GM21786 (cell line): Measurements from ENCODE around the gene CLN3.
"Not testable (repeated sequence)": the region's sequence is repeated elsewhere in the genome, so short reads cannot be mapped to it uniquely, and the experiment has no call there.

Experiments used
- ATAC-seq: cut with Tn5 transposase; IDR thresholded peaks from one replicate; pipeline ENCODE4 v1.9.1; 2021; ENCODE audit not compliant: unreplicated experiment

The CLN3 gene

DNA sequence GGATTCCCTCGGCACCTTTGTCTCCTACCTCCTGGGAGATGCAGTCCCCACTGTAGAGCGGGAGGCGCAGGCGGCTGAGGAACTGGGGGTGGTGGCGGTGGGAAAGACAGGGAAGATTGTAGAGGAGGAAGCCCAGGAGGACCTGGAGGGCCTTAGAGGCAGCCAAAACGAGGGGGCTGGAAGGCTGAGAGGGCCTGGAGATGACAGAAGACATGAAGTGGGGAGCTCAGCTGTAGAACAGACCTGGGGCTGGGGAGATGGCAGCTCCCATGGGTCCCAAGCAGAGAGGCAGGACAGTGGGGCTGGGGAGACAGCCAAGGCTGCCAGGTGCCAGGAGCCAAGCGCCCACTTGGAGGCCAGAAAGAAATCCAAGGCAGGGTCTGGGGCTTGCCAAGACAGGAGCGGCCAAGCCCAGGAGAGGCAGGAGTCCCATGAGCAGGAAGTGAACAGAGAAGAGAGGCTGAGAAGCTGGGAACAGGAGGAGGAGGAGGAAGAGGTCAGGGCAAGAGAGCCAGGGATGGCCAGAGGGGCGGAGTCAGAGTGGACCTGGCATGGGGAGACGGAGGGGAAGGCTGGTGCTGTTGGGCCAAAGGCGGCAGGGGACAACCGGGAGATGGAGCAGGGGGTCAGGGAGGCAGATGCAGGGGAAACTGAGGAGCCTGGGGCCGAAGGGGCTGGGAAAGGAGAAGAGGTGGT lies 3.4 kb upstream of the CLN3 start:
- no peak for ATAC-seq

DNA sequence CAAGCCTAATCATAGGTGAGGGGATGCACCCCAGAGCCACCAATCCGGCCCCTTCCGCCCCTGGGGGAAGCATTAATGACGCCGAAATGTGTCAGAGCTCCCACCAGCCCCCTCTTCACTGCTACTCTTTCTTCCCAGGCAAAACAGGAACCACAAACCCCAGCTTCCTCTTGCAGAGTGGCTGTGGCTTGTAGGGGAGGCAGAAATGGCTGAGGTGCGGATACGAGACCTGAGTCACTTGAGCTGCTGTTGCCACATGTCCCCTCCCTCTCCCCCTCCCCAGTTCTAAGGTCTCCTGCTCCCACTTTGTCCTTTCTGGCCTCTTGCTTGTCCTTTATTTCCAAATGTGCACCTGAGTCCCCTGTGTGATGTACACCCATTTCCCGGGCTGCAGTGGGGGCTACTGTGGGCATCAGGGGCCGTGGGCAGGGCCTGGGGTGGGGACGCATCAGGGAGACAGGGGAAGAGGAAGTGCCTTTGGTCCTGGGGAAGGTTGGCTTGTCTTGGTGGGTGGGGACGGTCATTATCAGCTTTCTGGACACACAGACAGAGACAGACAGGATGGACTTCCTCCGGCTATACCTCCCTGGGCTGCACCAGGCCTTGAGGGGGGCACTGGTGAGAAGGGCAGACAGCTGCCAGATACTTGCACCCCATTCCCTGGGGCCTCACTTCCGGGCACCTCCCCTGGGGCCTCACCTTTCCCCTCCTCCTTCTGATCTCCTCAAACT lies 2.4 kb upstream of the CLN3 start, which contains the start of gene APOBR:
Gene APOBR (plus strand): TSS at position 523 of the 731 bp plus-strand sequence. CDS start 39 bp downstream, at position 562.
- peak; percentile 36 for ATAC-seq

DNA sequence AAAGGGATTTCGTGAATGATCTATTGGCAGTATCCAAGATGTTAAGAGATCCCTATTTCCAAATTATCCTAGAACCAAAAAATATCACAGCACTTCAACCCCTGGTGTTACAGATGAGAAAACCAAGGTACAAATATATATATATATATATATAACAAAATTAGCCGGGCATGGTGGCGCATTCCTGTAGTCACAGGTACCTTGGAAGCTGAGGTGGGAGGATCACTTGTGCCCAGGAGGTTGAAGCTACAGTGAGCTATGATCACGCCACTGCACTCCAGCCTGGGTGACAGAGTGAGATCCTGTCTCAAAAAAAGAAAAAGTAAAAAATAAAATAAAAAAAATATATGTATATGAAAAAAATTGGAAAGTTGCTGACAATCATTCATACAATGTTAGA lies 637 bp upstream of the CLN3 start:
- ATAC-seq: no peak

DNA sequence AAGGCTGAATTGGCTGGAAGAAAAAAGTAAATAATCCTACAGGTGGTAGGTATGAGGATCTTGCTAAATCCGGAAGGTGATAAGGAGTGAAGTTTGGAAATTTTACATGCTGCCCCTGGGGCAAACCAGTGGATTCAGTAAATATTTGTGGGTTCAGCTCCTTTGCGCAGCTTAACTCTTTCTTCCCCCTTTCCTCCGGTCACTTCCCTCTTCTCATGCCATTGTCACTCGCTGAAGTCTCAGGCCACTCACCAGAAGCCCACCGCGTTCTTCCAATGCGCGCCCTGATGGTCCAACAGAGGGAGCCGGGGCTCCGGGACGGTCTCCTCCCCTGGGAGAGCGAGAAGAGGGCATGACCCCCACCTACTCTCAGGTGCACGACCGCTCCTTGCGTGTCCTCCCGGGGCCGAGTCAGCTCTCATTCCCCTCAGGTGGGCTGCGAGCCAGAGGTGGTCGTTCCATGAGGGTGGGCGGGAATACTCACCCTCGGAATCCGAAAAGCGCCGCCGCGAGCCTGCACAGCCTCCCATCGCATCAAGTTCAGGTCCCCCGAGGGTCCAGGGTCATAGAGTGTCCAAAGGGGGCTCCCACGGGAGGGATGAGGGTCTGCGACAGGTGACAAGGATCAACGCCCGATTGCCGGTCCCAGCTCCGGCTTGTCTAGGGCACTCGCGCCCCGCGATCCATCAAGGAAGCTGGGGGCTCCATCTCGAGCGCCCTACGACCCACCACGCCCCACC lies 474 bp downstream of the CLN3 start:
- no peak for ATAC-seq

DNA sequence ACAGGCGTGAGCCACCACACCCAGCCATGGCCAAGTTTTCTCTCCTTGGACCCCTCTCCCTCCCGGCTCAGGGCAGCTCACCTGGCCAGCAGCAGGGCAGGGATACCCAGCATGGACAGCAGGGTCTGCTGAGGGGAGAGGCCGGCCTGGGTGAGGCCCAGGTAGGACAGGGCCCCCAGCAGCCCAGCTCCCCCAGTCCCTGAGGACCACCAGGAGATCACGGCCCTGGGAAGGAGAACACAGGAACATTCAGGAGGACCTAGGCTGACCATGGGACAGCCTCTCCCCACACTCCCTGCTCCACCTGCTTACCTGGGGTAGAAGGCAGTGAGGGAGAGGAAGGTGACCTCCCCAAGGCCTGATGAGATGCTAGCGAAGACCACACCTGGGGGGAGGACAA lies 5.6 kb downstream of the CLN3 start:
- ATAC-seq: no peak

DNA sequence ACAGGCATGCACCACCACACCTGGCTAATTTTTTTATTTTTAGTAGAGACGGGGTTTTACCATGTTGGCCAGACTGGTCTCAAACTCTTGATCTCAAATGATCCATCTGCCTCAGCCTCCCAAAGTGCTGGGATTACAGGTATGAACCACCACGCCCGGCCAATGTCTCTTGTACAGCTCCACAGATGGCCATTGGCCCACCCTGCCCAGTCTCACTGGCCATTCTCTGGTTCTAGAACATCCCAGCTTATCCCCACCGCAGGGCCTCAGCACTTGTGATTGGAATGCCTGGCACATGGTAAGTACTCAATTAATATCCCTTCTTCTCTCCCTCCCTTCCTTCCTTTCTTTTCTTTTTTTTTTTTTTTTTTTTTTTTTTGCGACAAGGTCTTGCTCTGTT lies 8.5 kb downstream of the CLN3 start:
- not testable (repeated sequence) for ATAC-seq

DNA sequence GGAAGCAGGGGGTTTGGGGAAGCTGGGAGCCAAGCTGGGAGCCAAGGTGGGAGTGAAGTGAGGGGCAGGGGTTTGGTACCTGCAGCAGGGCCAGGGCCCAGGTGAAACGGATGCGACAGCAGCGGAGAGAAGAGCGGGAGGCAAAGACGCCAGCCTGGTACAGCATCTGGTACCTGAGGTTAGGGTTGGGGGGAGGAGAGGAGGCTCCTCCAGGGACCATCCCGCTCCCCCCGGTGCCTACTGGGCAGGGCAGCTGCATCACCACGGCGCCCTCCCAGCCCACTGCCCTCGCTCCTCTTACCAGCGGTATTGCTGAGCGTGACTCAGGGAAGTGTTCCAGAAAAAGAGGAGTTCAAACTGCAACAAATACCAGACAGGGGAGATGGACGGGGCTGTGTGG lies 9.8 kb downstream of the CLN3 start:
- no peak for ATAC-seq

DNA sequence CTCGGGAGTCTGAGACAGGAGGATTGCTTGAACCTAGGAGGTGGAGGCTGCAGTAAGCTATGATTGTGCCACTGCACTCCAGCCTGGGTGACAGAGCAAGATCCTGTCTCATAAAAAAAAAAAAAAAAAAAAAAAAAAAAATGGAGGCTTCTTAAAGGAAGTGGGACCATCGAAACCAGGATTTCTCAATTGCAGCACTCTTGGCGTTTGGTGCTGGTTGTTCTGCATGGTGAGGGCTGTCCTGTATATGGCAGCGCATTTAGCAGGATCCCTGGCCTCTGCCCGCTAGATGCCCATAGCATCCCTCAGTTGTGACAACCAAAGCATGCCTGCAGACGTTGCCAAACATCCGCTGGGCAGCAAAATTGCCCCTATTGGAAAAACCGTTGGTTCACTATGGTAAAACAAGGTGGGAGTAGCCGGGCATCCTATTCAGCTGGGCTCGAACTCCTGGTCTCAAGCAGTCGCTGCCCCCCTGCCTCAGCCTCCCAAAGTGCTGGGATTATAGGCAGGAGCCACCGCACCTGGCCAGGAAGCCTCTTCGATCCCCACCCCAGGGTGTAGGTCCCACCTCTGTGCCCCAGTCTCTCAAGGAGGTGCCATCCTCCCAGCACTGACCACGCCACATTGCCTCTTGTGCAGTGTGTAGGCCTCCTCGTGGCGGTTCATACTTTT lies 13.2 kb downstream of the CLN3 start:
- no peak for ATAC-seq

DNA sequence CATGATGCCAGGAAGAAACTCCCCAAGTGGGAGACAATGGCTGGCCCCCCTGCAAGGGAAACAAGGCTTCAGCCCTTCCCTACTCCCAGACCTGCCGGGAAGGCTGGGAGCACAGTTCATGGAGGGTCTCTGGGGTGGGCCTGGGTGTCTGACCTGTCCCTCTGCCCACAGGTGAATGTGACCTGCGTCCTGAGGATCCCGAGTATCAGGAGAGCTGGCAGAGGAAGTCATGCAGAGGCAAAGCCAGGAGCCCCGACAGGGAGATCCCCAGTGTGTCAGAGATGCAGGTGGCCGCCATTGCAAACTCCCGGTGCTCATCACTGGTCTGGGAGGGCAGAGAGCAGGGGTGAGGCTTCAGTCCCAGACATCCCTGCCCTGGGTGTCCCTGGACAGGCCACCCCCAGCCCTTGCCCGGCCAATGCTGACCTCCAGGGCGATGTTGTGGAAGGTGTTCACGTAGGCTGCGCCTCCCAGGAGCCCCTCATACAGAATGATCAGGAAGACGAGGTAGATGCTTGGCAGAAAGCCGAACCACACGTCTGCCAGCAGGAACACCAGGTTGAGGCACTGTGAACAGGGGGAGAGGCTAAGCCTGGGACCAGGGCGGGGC lies 14.5 kb downstream of the CLN3 start:
- ATAC-seq: no peak

DNA sequence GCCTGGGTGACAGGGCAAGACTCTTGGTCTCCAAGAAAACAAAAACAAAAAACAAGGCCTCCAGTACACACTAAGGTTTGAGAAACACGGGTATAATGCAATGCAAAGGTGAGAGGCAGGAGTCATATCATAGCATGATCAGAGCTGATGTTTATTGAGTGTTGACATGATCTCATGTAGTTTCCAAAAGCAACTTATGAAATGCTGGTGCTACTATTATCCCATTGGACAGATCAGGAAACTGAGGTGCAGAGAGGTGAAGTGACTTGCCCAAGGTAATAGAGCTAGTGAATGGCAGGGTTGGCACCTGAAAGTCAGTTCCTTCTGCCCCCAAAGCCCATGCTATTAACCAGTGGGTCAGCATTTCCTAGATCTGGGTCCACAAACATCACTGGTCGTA lies 16.7 kb downstream of the CLN3 start:
- no peak for ATAC-seq

DNA sequence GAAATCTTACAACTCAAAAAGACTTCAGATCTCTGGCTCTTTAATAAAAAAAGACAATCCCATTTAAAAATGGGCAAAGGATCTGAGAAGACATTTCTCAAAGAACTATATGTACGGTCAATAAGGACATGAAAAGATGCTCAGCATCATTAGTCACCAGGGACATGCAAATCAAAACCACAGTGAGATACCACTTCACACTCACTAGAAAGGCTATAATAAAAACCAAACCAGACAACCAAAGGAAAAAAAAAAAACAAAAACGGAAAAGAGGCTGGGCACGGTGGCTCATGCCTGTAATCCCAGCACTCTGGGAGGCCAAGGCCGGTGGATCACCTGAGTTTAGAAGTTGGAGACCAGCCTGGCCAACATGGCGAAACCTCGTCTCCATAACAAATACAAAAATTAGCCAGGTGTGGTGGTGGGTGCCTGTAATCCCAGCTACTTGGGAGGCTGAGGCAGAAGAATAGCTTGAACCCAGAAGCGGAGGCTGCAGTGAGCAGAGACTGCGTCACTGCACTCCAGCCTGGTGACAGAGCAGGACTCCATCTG lies 18.1 kb downstream of the CLN3 start:
- ATAC-seq: no peak

DNA sequence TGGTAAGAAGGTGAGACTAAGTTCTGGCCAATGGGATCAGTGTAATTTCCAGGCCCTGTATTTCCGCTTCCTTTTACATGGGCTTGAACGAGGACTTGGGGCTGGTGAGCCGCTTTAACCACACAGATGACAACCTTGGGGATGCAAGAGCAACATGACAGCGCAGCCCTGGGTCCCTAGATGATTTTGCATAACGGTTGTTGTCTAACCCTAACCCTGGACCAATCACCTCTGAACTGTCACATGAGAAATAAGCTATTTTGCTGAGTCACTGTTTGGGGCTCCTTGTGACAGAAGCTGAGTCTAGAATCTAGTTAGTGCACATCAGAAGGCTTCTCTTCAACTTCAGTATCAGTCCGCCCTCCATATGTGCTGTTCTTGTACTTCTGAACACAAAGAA lies 44.8 kb downstream of the CLN3 start:
- not testable (repeated sequence) for ATAC-seq

DNA sequence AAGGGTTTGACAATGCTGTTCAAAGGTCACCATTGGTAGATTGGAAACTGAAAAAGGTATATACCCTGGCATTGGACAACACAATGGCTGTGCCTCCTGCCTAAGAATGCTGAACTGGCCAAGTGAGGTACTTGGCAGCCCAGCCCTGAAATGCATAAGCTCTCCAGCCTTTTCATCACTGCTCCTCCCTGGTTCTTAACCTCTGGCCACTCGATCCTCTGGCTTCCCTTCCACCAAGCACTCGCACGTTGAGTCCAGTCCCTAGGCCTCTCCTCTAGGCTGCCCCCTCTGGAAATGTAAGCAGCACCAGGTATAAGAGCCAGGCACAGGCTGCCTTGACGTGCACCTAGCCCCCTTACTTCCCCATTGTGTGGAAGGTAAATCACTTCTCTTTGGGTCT lies 45.5 kb downstream of the CLN3 start:
- ATAC-seq: not testable (repeated sequence)

DNA sequence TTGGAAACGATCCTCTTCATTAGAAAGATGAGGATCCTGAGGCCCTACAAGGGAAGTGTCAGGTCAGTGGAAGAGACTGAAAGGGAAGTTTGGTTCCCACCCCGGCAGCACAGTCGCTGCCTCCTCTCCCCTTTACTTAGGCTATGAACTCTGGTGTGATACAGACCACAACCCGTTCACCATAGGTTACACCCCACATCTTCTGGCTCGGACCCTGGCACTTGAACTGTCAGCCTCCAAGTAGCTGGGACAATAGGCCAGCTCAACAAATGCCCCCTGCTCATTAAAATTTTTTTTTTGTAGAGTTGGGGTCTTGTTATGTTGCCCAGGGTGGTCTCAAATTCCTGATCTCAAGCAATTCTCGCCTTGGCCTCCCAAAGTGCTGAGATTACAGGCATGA lies 47.9 kb downstream of the CLN3 start:
- ATAC-seq: not testable (repeated sequence)

DNA sequence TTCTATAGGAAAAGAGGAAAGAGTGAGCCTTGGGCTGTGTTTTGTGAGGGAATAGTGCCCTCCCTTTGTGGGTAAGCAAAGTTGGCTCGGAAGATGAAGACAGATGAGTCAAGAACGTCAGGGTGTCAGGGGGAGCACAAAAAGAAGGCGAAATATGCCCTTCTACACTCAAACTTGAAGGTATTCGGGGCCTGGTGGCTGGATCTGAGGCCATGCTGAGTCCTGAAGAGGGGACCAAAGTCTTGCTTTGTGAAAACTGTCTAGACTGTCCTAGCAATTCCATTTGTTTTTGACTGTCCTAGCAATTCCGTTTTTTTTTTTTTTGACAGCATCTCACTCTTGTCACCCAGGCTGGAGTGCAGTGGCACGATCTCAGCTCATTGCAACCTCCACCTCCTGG lies 53.0 kb downstream of the CLN3 start:
- not testable (repeated sequence) for ATAC-seq

DNA sequence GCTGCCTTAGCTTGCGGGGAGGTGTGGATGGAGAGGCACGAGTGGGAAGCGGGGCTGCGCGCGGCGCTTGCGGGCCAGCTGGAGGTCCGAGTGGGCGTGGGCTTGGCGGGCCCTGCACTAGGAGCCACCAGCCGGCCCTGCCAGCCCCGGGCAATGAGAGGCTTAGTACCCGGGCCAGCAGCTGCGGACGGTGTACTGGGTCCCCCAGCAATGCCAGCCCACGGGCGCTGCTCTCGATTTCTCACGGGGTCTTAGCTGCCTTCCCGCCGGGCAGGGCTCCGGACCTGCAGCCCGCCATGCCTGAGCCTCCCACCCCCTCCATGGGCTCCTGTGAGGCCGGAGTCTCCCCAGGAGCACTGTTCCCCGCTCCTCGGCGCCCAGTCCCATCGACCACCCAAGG lies 56.5 kb downstream of the CLN3 start:
- ATAC-seq: not testable (repeated sequence)
